K562 (cell line): Measurements from ENCODE around the gene CPSF4. TPM values are rescaled to one million over a fixed set of nuclear protein-coding genes. Genes with fewer than 3 reads are reported as not detected.
A peak's percentile ranks its signal among the peaks of the same experiment; 100 is the strongest.

Source experiments
- BACH1 ChIP-seq: fragments of 200-800 bp; sonication (Bioruptor generic); IDR thresholded peaks from 2 replicates; pipeline ENCODE4 v1.6.1; 2016; ENCODE audit warnings: missing genetic modification characterization, missing compliant biosample characterization
- CC2D1A ChIP-seq: fragments of 450-650 bp; IDR thresholded peaks from 2 replicates; pipeline ENCODE4 v1.6.1; 2017; ENCODE audit warnings: mild to moderate bottlenecking
- CTBP1 ChIP-seq: fragments of 450-650 bp; IDR thresholded peaks from 2 replicates; pipeline ENCODE4 v1.6.1; 2016; ENCODE audit warnings: borderline replicate concordance
- CTCF ChIP-seq, 3 experiments: IDR thresholded peaks in 2 of 3; conservative IDR thresholded peaks in 1 of 3; 2 replicates each; pipeline ENCODE4 v1.5.1; 2011 to 2012; ENCODE audit warnings: low read length in 3 of 3, mild to moderate bottlenecking in 3 of 3, control low read depth in 2 of 3, improper control_type of control experiment in 1 of 3, inconsistent platforms in 1 of 3, low read depth in 1 of 3, mixed read lengths in 1 of 3, moderate library complexity in 1 of 3; ENCODE audit not compliant: insufficient read depth in 2 of 3
- DPF2 ChIP-seq: fragments of 450-650 bp; IDR thresholded peaks from 2 replicates; pipeline ENCODE4 v1.6.1; 2016
- ERF ChIP-seq: fragments of 450-650 bp; formaldehyde crosslinking; IDR thresholded peaks from 2 replicates; pipeline ENCODE4 v1.4.0; 2020; ENCODE audit warnings: mild to moderate bottlenecking, mixed read lengths
- FIP1L1 ChIP-seq: fragments of 200-400 bp; formaldehyde crosslinking; IDR thresholded peaks from 2 replicates; pipeline ENCODE4 v1.6.1; 2018; ENCODE audit warnings: mild to moderate bottlenecking, low read depth, low read length; ENCODE audit not compliant: poor library complexity, severe bottlenecking
- GABPA ChIP-seq: fragments of 200-800 bp; sonication (Bioruptor generic); conservative IDR thresholded peaks from 2 replicates; pipeline ENCODE4 v1.6.1; 2016; ENCODE audit warnings: low read depth, missing genetic modification characterization, missing compliant biosample characterization
- HDGF ChIP-seq: fragments of 450-650 bp; IDR thresholded peaks from 2 replicates; pipeline ENCODE4 v1.6.1; 2016
- KLF1 ChIP-seq: fragments of 450-650 bp; IDR thresholded peaks from 2 replicates; pipeline ENCODE4 v1.6.1; 2016; ENCODE audit warnings: missing genetic modification characterization, missing compliant biosample characterization
- KLF10 ChIP-seq: fragments of 250-450 bp; sonication (Bioruptor Pico); IDR thresholded peaks from 2 replicates; pipeline ENCODE4 v1.6.1; 2021; ENCODE audit warnings: matching md5 sums
- MAFF ChIP-seq: IDR thresholded peaks from 2 replicates; pipeline ENCODE4 v1.6.1; 2012; ENCODE audit warnings: low read length, improper control_type of control experiment
- MCM2 ChIP-seq: fragments of 450-650 bp; IDR thresholded peaks from 2 replicates; pipeline ENCODE4 v1.6.1; 2017; ENCODE audit warnings: low read depth, mild to moderate bottlenecking
- MEF2A ChIP-seq: IDR thresholded peaks from 2 replicates; pipeline ENCODE4 v1.6.1; 2011; ENCODE audit warnings: low read depth, mild to moderate bottlenecking, low read length, moderate library complexity; ENCODE audit not compliant: control insufficient read depth
- MTF1 ChIP-seq: fragments of 250-450 bp; sonication (Bioruptor Pico); IDR thresholded peaks from 2 replicates; pipeline ENCODE4 v1.9.0; 2021; ENCODE audit warnings: moderate library complexity, mild to moderate bottlenecking, inconsistent platforms, borderline replicate concordance
- NR3C1 ChIP-seq: sonication (generic); formaldehyde crosslinking; IDR thresholded peaks from 2 replicates; pipeline ENCODE4 v1.8.1; 2022; ENCODE audit warnings: missing genetic modification reagents
- RBM22 ChIP-seq: fragments of 200-400 bp; formaldehyde crosslinking; IDR thresholded peaks from 2 replicates; pipeline ENCODE4 v1.6.1; 2018; ENCODE audit warnings: low read length, low read depth; ENCODE audit not compliant: poor library complexity, severe bottlenecking
- SRSF7 ChIP-seq: fragments of 200-400 bp; formaldehyde crosslinking; optimal IDR thresholded peaks from 2 replicates; pipeline ENCODE3; 2017; ENCODE audit warnings: mild to moderate bottlenecking, low read depth, low read length
- TAL1 ChIP-seq: fragments of 450-650 bp; IDR thresholded peaks from 2 replicates; pipeline ENCODE4 v1.6.1; 2016; ENCODE audit warnings: mild to moderate bottlenecking
- THRB ChIP-seq: fragments of 450-650 bp; formaldehyde crosslinking; conservative IDR thresholded peaks from 2 replicates; pipeline ENCODE4 v1.4.0; 2022; ENCODE audit warnings: mild to moderate bottlenecking, missing genetic modification characterization
- ZBTB33 ChIP-seq: sonication (generic); formaldehyde crosslinking; IDR thresholded peaks from 2 replicates; pipeline ENCODE4 v1.8.1; 2023; ENCODE audit warnings: mild to moderate bottlenecking, missing genetic modification reagents
- ZNF224 ChIP-seq: sonication (generic); formaldehyde crosslinking; IDR thresholded peaks from 2 replicates; pipeline ENCODE4 v1.8.0; 2022; ENCODE audit warnings: mild to moderate bottlenecking, missing genetic modification reagents
- ZNF589 ChIP-seq: fragments of 200-800 bp; sonication (Bioruptor generic); IDR thresholded peaks from 2 replicates; pipeline ENCODE4 v1.6.1; 2016; ENCODE audit warnings: low read depth, missing genetic modification characterization, missing compliant biosample characterization
- ZNF699 ChIP-seq: fragments of 250-450 bp; sonication (Bioruptor Pico); IDR thresholded peaks from 2 replicates; pipeline ENCODE4 v1.8.0; 2021; ENCODE audit warnings: mild to moderate bottlenecking, moderate library complexity; ENCODE audit not compliant: insufficient replicate concordance
- polyA plus RNA-seq, 8 experiments: library from polyadenylated mRNA; depleted of rRNA in 4 of 8; stranded (reverse) in 5 of 8; unstranded in 3 of 8; fragments of >200 nt; fragmentation: Nextera tagmentation in 2 of 8; fragmentation: Illumina TruSeq in 1 of 8; extraction: Ambion mirVana in 2 of 8; extraction: Trizol in 1 of 8; gene quantifications; 2 replicates each; pipeline versions ENCODE4 v1.2.1 to v1.2.3, GENCODE V29; 2011 to 2014; ENCODE audit warnings: inconsistent platforms in 1 of 8, missing spikeins in 1 of 8
- total RNA-seq, 7 experiments: library from RNA; depleted of rRNA in 6 of 7; stranded (reverse); fragments of >200 nt in 6 of 7; fragmentation: Illumina TruSeq in 2 of 7; extraction: Trizol in 2 of 7; gene quantifications; 2 replicates each; pipeline versions ENCODE4 v1.2.1 to v1.2.3, GENCODE V29; 2011 to 2021; ENCODE audit warnings: low replicate concordance in 1 of 7

Gene CPSF4
- total and polyA plus RNA-seq, 9 of the 15 experiments (the other 6 are each of a cell fraction or from before 2014, with no cell fraction given) = 16.9 to 118 (median 71.7) TPM

- TF ChIP-seq MAFF (no peak), ZNF224 (CRISPR knock-in tag) (no peak), FIP1L1 (peak; percentile 87), DPF2 (no peak), ZBTB33 (CRISPR knock-in tag) (peak; percentile 99), KLF10 (CRISPR knock-in tag) (no peak), MEF2A (no peak), SRSF7 (no peak), ZNF589 (CRISPR knock-in tag) (no peak), GABPA (tag) (no peak), TAL1 (no peak), ERF (peak; percentile 82; the same call in 1 of the 2 replicates), NR3C1 (CRISPR knock-in tag) (no peak), MCM2 (no peak), THRB (CRISPR knock-in tag) (no peak), MTF1 (no peak), HDGF (no peak), BACH1 (tag) (no peak), KLF1 (tag) (peak; percentile 58; the same call in 1 of the 2 replicates), RBM22 (peak; percentile 62), CC2D1A (no peak), CTCF (IDR thresholded peaks at IDR 0.05 in 2 of 3, conservative IDR thresholded peaks at IDR 0.05 in 1 of 3; ENCODE audit: insufficient read depth in 2 of 3, low read depth in 1 of 3, low read length in 3 of 3) (no peak), CTBP1 (no peak), ZNF699 (CRISPR knock-in tag) (no peak)
Measured at GRCh38 chr7:99392659-99393354, 45.9 kb upstream of the CPSF4 start (continued).
